GM12878 (cell line): ENCODE results near the gene AKAP12. TPM values are rescaled to one million over a fixed set of nuclear protein-coding genes. Genes with fewer than 3 reads are reported as not detected.

ENCODE experiments used
- ATAC-seq: fragments of 200-7000 bp; cut with Tn5 transposase; 3 replicates; pipeline ENCODE4 v1.9.1; 2020; ENCODE audit warnings: mild to moderate bottlenecking, moderate library complexity
- BruUV-seq: library from RNA; stranded (reverse); fragments of 400-500 nt; replicated peaks from 2 replicates; lab custom pipeline; 2021; lab: Mats Ljungman, UMichigan
- CTCF ChIA-PET: fragments of 300-600 bp; sonication (Branson Sonifier 250); formaldehyde crosslinking; extraction: SDS; loops from one replicate; lab custom pipeline; 2021; ENCODE audit warnings: inconsistent platforms; lab: Yijun Ruan, JAX
- POLR2A ChIA-PET: fragments of 350-600 bp; formaldehyde crosslinking; extraction: SDS; loops from one replicate; lab custom pipeline; 2021; ENCODE audit warnings: inconsistent platforms; lab: Charles Lee
- RAD21 ChIA-PET: fragments of 300-600 bp; sonication (Branson Sonifier 250); formaldehyde crosslinking; loops from one replicate; lab custom pipeline; 2023; ENCODE audit warnings: antibody characterized with exemption; ENCODE audit not compliant: unreplicated experiment; lab: Charles Lee
- SMC1A ChIA-PET: fragments of 300-600 bp; sonication (Branson Sonifier 250); formaldehyde crosslinking; loops from one replicate; lab custom pipeline; 2023; ENCODE audit not compliant: unreplicated experiment, uncharacterized antibody; lab: Charles Lee
- DNase-seq: peaks from one replicate; pipeline ENCODE4 v3.0.0-alpha.2; 2011; ENCODE audit warnings: low read depth, low spot score
- FAIRE-seq: peaks from 3 replicates; lab custom pipeline; 2011; peaks lifted over from hg19 to GRCh38; lab: Jason Lieb, UNC
- H2AFZ ChIP-seq: 2 replicates; pipeline ENCODE4 v1.6.0; 2011; ENCODE audit warnings: low read depth, low read length, control low read depth; ENCODE audit not compliant: control insufficient read depth
- H3K27ac ChIP-seq: 2 replicates; pipeline ENCODE4 v1.5.1; 2011; ENCODE audit warnings: control low read depth; ENCODE audit not compliant: control insufficient read depth, insufficient read depth
- H3K27me3 ChIP-seq, 2 experiments: replicated peaks in 1 of 2; 2 replicates each; pipeline versions ENCODE4 v1.6.0 to v1.6.1; 2011; ENCODE audit warnings: low read length in 1 of 2; ENCODE audit not compliant: control insufficient read depth in 2 of 2, insufficient read depth in 2 of 2
- H3K36me3 ChIP-seq, 2 experiments: 2 replicates each; pipeline ENCODE4 v1.5.1; 2011; ENCODE audit warnings: low read length in 1 of 2; ENCODE audit not compliant: control insufficient read depth in 2 of 2, insufficient read depth in 2 of 2
- H3K4me1 ChIP-seq: 2 replicates; pipeline ENCODE4 v1.6.1; 2011; ENCODE audit warnings: mild to moderate bottlenecking, low read length, moderate library complexity, mixed read lengths; ENCODE audit not compliant: control insufficient read depth, insufficient read depth
- H3K4me2 ChIP-seq: 2 replicates; pipeline ENCODE4 v1.6.0; 2011; ENCODE audit warnings: control low read depth; ENCODE audit not compliant: control insufficient read depth, insufficient read depth
- H3K4me3 ChIP-seq: fragments of 200-600 bp; sonication (generic); 2 replicates; pipeline ENCODE4 v1.5.1; 2016
- H3K79me2 ChIP-seq: 2 replicates; pipeline ENCODE4 v1.6.0; 2011; ENCODE audit warnings: low read length; ENCODE audit not compliant: control insufficient read depth, insufficient read depth
- H3K9ac ChIP-seq: 2 replicates; pipeline ENCODE4 v1.8.0; 2011; ENCODE audit warnings: low read length, control low read depth, mixed read lengths; ENCODE audit not compliant: control insufficient read depth, insufficient read depth
- H3K9me3 ChIP-seq: replicated peaks from 3 replicates; pipeline ENCODE4 v1.5.1; 2011; ENCODE audit warnings: mild to moderate bottlenecking, low read length; ENCODE audit not compliant: control insufficient read depth, insufficient read depth
- H4K20me1 ChIP-seq: 2 replicates; pipeline ENCODE4 v1.6.0; 2011; ENCODE audit not compliant: control insufficient read depth, insufficient read depth
- BHLHE40 ChIP-seq, 2 experiments: fragments of 450-650 bp in 1 of 2; IDR thresholded peaks; 2 replicates each; pipeline ENCODE4 v1.6.1; 2011 to 2017; ENCODE audit warnings: low read depth in 2 of 2, borderline replicate concordance in 1 of 2, improper control_type of control experiment in 1 of 2, low read length in 1 of 2, mild to moderate bottlenecking in 1 of 2
- IRF5 ChIP-seq: fragments of 450-650 bp; IDR thresholded peaks from 2 replicates; pipeline ENCODE4 v1.6.1; 2017; ENCODE audit warnings: borderline replicate concordance
- MEF2A ChIP-seq: IDR thresholded peaks from 2 replicates; pipeline ENCODE4 v1.6.1; 2011; ENCODE audit warnings: low read depth, mild to moderate bottlenecking, low read length, moderate library complexity; ENCODE audit not compliant: insufficient read depth
- MEF2B ChIP-seq: fragments of 450-650 bp; IDR thresholded peaks from 2 replicates; pipeline ENCODE4 v1.6.1; 2018; ENCODE audit warnings: mild to moderate bottlenecking, moderate library complexity; ENCODE audit not compliant: partially characterized antibody, poor library complexity, severe bottlenecking
- MTA2 ChIP-seq: fragments of 450-650 bp; IDR thresholded peaks from 2 replicates; pipeline ENCODE4 v1.6.1; 2016; ENCODE audit warnings: low read depth, mild to moderate bottlenecking, moderate library complexity
- NFIC ChIP-seq: IDR thresholded peaks from 2 replicates; pipeline ENCODE4 v1.6.1; 2012; ENCODE audit warnings: low read depth, mild to moderate bottlenecking, inconsistent platforms, low read length, moderate library complexity
- PAX8 ChIP-seq: fragments of 450-650 bp; IDR thresholded peaks from 2 replicates; pipeline ENCODE4 v1.6.1; 2017; ENCODE audit warnings: mild to moderate bottlenecking, moderate library complexity
- RBBP5 ChIP-seq: fragments of 200-600 bp; sonication (generic); conservative IDR thresholded peaks from 2 replicates; pipeline ENCODE4 v1.6.1; 2016
- SMC3 ChIP-seq: IDR thresholded peaks from 2 replicates; pipeline ENCODE4 v1.6.1; 2011; ENCODE audit warnings: low read length, improper control_type of control experiment, borderline replicate concordance
- SP1 ChIP-seq: IDR thresholded peaks from one replicate; pipeline ENCODE4 v1.6.1; 2011; ENCODE audit warnings: low read depth, low read length
- STAT3 ChIP-seq: IDR thresholded peaks from 2 replicates; pipeline ENCODE4 v1.6.1; 2011; ENCODE audit warnings: low read depth, low read length, improper control_type of control experiment
- ZBTB11 ChIP-seq: fragments of 450-650 bp; formaldehyde crosslinking; IDR thresholded peaks from 2 replicates; pipeline ENCODE4 v1.5.0; 2022; ENCODE audit warnings: mild to moderate bottlenecking, missing genetic modification characterization
- ZNF687 ChIP-seq: fragments of 450-650 bp; IDR thresholded peaks from 2 replicates; pipeline ENCODE4 v1.6.1; 2017; ENCODE audit warnings: mild to moderate bottlenecking, moderate library complexity
- WGBS: methylation state at CpG from one replicate; pipeline ENCODE4 v1.1.6; 2016; ENCODE audit warnings: low lambda C conversion rate; ENCODE audit not compliant: insufficient replicate concordance, insufficient coverage; ENCODE audit errors: missing lambda C conversion rate; 5-methylcytosine and 5-hydroxymethylcytosine counted together
- in situ Hi-C: fragments of 300-500 bp; cut with MboI; formaldehyde crosslinking; loops from 9 replicates; pipeline ENCODE4 v1.14.3; 2018; ENCODE audit warnings: mixed read lengths
- intact Hi-C: fragments of 100-400 bp; cut with micrococcal nuclease; formaldehyde crosslinking; loops from one replicate; pipeline ENCODE4 v1.14.2; 2022; ENCODE audit not compliant: unreplicated experiment
- polyA plus RNA-seq, 11 experiments: library from polyadenylated mRNA; depleted of rRNA in 4 of 11; unstranded in 6 of 11; stranded (reverse) in 5 of 11; fragments of >200 nt; fragmentation: Nextera tagmentation in 4 of 11; fragmentation: Illumina TruSeq in 1 of 11; extraction: Ambion mirVana in 4 of 11; extraction: Trizol in 1 of 11; gene quantifications; 1 replicate in 1 of 11; 2 replicates in 10 of 11; pipeline versions ENCODE4 v1.2.1 to v1.2.3, GENCODE V29; 2011 to 2016; ENCODE audit warnings: inconsistent platforms in 2 of 11, missing spikeins in 2 of 11, low read depth in 1 of 11
- total RNA-seq, 4 experiments: library from RNA; depleted of rRNA in 3 of 4; stranded (reverse); fragments of >200 nt in 3 of 4; fragmentation: Illumina TruSeq in 1 of 4; extraction: Trizol in 1 of 4; gene quantifications; 2 replicates each; pipeline versions ENCODE4 v1.2.1 to v1.2.3, GENCODE V29; 2013 to 2021
- TF ChIP-seq, protein P1 (sequence below): fragments of 450-650 bp; IDR thresholded peaks from 2 replicates; pipeline ENCODE4 v1.6.1; 2016; ENCODE audit warnings: mild to moderate bottlenecking

AKAP12 gene
- total and polyA plus RNA-seq, 10 of the 15 experiments (the other 5 are each of a cell fraction or from before 2014, with no cell fraction given) = under 0.01 to 0.72 (median 0.06) TPM; not detected in 4

DNA sequence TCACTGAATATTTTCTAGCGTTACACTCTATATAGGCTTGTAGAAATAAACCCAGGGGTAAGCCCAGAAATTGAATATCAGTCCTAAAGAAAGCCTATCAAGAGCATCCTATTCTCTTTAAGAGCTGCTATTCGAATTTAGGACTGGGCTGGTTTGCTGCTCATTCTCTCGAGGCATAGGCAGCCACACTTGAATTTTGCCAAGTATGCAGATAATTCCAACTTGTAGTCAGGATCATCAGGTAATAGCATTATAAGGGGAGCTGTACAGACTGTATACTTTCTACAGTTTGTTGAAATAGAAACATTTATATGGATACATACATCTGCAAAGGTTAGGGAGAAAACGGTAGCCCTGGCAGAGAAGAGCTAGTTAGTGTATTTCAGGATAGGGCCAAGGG is 153.6 kb downstream of the AKAP12 start (continued):
- no peak for TF ChIP-seq STAT3
- TF ChIP-seq, protein P1, sequence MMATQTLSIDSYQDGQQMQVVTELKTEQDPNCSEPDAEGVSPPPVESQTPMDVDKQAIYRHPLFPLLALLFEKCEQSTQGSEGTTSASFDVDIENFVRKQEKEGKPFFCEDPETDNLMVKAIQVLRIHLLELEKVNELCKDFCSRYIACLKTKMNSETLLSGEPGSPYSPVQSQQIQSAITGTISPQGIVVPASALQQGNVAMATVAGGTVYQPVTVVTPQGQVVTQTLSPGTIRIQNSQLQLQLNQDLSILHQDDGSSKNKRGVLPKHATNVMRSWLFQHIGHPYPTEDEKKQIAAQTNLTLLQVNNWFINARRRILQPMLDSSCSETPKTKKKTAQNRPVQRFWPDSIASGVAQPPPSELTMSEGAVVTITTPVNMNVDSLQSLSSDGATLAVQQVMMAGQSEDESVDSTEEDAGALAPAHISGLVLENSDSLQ = no peak
- TF ChIP-seq MEF2B = no peak
- no peak for TF ChIP-seq PAX8
- no peak for TF ChIP-seq NFIC
- no peak for TF ChIP-seq MTA2
- TF ChIP-seq SMC3 = no peak

- 82% methylated on average over 3 of the region's 3 CpGs for WGBS
- TF ChIP-seq SP1 (no peak), BHLHE40 (IDR thresholded peaks at IDR 0.05; ENCODE audit: borderline replicate concordance in 1 of 2, low read depth in 2 of 2, low read length in 1 of 2) (no peak), IRF5 (no peak), ZBTB11 (CRISPR knock-in tag) (no peak), MEF2A (no peak), ZNF687 (no peak), RBBP5 (no peak)
- peaks cover 3% of the 10 kb centered on the region; the same call in 1 of the 2 replicates for H3K4me1 ChIP-seq
- intact Hi-C loops = no loop called here
- no peak overlapping the region for H2AFZ ChIP-seq
- RAD21 ChIA-PET = no interaction called here
- no TSS peak for BruUV-seq
- ATAC-seq (no peak), FAIRE-seq (no peak), DNase-seq (no peak)
- SMC1A ChIA-PET = no interaction called here
- H3K27me3 ChIP-seq = no peaks in the 10 kb centered on the region
- CTCF ChIA-PET = interaction anchor here (0.6 kb wide), 1 partner anchor 62 kb away, joined by 4 read pairs; no protein-coding TSS in a partner anchor
- H3K79me2 ChIP-seq = peaks cover 79% of the 10 kb centered on the region
- no peak overlapping the region for H3K4me2 ChIP-seq
- no peaks in the 10 kb centered on the region; the same call in 2 of the 3 replicates for H3K9me3 ChIP-seq
- no peaks in the 10 kb centered on the region for H4K20me1 ChIP-seq
- H3K4me3 ChIP-seq = no peak overlapping the region
- POLR2A ChIA-PET = no interaction called here
- in situ Hi-C loops = no loop called here
- H3K27ac ChIP-seq = no peak overlapping the region
- no peak overlapping the region for H3K9ac ChIP-seq
- peaks cover 0 to 8% of the 10 kb centered on the region in 2 experiments; a peak in 1 of 4 replicates for H3K36me3 ChIP-seq
Observed at GRCh38 chr6:151399679-151400078, 159.9 kb downstream of the AKAP12 start.
